ENCODE results near the gene DNAL1. TPM values are rescaled to one million over a fixed set of nuclear protein-coding genes. Genes with fewer than 3 reads are reported as not detected.
A peak's percentile ranks its signal among the peaks of the same experiment; 100 is the strongest.

The DNAL1 gene
- total RNA-seq, 1 experiment from 2014 or later, result 25.5 TPM

DNA sequence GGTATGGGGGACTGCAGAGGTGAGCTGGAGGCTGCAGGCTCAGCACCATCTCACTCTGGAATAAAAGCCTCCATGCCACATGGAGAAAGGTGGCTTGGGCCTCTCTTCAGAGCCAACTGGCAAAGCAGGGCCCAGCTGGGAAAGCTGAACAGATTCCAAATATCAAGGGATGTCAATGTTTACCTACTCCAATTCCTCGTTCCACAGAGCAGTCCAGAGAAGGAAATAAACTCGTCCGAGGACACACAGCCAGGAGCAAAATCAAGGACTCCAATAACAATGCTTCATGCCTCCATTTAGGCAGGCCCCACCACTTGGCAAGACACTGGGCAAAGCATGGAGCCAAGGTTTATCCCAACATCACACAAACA, 105.7 kb downstream of the DNAL1 start:
- Histone ChIP-seq H3K4me1 (replicated peaks; ENCODE audit: insufficient read depth) (peaks cover 82% of the 10 kb centered on the region), H3K4me3 (no peak overlapping the region), H3K4me2 (no peak overlapping the region), H3K9me3 (ENCODE audit: insufficient read depth, low read depth) (no peaks in the 10 kb centered on the region), H2AFZ (no peak overlapping the region), H3K27me3 (ENCODE audit: insufficient read depth, low read depth) (no peaks in the 10 kb centered on the region), H3K9me2 (ENCODE audit: insufficient read depth) (no peaks in the 10 kb centered on the region), H3K27ac (no peak overlapping the region), H3F3A (ENCODE audit: insufficient read depth, low read depth) (peaks cover 55% of the 10 kb centered on the region; the same call in 1 of the 2 replicates), H3K79me2 (ENCODE audit: low read depth) (peaks cover 100% of the 10 kb centered on the region), H3K36me3 (ENCODE audit: low read depth) (no peaks in the 10 kb centered on the region), H4K20me1 (ENCODE audit: insufficient read depth) (peaks cover 14% of the 10 kb centered on the region)
- ChIA-PET POLR2A (ENCODE audit: unreplicated experiment) (interaction anchor here (0.6 kb wide), 1 partner anchor 67 kb away, joined by 6 read pairs; no protein-coding TSS in a partner anchor), CTCF (interaction anchor here (0.6 to 1.0 kb wide), 2 partner anchors 9 to 21 kb away, joined by 3 to 4 read pairs; no protein-coding TSS in a partner anchor)
- no peak for DNase-seq
- TF ChIP-seq, protein P1, sequence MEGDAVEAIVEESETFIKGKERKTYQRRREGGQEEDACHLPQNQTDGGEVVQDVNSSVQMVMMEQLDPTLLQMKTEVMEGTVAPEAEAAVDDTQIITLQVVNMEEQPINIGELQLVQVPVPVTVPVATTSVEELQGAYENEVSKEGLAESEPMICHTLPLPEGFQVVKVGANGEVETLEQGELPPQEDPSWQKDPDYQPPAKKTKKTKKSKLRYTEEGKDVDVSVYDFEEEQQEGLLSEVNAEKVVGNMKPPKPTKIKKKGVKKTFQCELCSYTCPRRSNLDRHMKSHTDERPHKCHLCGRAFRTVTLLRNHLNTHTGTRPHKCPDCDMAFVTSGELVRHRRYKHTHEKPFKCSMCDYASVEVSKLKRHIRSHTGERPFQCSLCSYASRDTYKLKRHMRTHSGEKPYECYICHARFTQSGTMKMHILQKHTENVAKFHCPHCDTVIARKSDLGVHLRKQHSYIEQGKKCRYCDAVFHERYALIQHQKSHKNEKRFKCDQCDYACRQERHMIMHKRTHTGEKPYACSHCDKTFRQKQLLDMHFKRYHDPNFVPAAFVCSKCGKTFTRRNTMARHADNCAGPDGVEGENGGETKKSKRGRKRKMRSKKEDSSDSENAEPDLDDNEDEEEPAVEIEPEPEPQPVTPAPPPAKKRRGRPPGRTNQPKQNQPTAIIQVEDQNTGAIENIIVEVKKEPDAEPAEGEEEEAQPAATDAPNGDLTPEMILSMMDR (conservative IDR thresholded peaks at IDR 0.05), result no peak
- no peak for TF ChIP-seq EZH2 (IDR thresholded peaks at IDR 0.05; ENCODE audit: low read depth)
- intact Hi-C loops (cut with micrococcal nuclease; ENCODE audit: unreplicated experiment), result no loop called here
- BruUV-seq (replicated peaks), result no TSS peak

DNA sequence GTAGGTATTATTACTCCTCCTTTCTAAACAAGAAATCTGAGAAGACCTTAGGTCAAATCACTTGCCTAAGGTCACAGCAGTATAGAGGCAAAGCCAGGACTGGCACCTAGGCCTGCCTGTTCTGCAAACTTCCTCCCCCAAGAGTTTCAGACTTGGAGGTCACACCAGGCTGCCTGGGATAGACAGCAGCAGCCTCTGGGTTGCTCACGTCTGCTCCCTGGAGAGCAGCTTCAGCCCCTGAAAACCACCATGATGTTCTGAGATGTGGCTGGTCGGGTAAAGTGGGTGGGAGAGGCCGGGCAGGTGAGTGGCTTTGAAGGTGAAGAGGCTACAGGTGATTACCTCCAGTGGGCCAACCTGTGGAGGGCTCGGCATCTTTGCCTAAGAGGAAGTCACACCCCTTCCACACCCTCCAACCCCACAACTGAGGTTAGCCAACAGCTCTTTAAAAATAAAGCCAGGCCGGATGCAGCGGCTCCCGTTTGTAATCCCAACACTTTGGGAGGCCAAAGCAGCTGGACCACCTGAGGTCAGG, 106.4 kb downstream of the DNAL1 start:
- ChIA-PET CTCF (interaction anchor here (1.0 kb wide), 1 partner anchor 22 kb away, joined by 4 read pairs; no protein-coding TSS in a partner anchor), POLR2A (ENCODE audit: unreplicated experiment) (no interaction called here)
- Histone ChIP-seq H3K9me3 (ENCODE audit: insufficient read depth, low read depth) (no peaks in the 10 kb centered on the region), H3F3A (ENCODE audit: insufficient read depth, low read depth) (peaks cover 58% of the 10 kb centered on the region), H3K9me2 (ENCODE audit: insufficient read depth) (no peaks in the 10 kb centered on the region), H3K4me1 (replicated peaks; ENCODE audit: insufficient read depth) (peaks cover 82% of the 10 kb centered on the region), H3K36me3 (ENCODE audit: low read depth) (no peaks in the 10 kb centered on the region), H3K27ac (no peak overlapping the region), H2AFZ (no peak overlapping the region), H3K4me2 (no peak overlapping the region), H3K4me3 (no peak overlapping the region), H3K27me3 (ENCODE audit: insufficient read depth, low read depth) (no peaks in the 10 kb centered on the region), H4K20me1 (ENCODE audit: insufficient read depth) (peaks cover 14% of the 10 kb centered on the region), H3K79me2 (ENCODE audit: low read depth) (peaks cover 100% of the 10 kb centered on the region)
- DNase-seq, result no peak
- intact Hi-C loops (cut with micrococcal nuclease; ENCODE audit: unreplicated experiment), result no loop called here
- TF ChIP-seq, protein P1 (conservative IDR thresholded peaks at IDR 0.05), result no peak
- TF ChIP-seq EZH2 (IDR thresholded peaks at IDR 0.05; ENCODE audit: low read depth), result no peak
- no TSS peak for BruUV-seq (replicated peaks)

DNA sequence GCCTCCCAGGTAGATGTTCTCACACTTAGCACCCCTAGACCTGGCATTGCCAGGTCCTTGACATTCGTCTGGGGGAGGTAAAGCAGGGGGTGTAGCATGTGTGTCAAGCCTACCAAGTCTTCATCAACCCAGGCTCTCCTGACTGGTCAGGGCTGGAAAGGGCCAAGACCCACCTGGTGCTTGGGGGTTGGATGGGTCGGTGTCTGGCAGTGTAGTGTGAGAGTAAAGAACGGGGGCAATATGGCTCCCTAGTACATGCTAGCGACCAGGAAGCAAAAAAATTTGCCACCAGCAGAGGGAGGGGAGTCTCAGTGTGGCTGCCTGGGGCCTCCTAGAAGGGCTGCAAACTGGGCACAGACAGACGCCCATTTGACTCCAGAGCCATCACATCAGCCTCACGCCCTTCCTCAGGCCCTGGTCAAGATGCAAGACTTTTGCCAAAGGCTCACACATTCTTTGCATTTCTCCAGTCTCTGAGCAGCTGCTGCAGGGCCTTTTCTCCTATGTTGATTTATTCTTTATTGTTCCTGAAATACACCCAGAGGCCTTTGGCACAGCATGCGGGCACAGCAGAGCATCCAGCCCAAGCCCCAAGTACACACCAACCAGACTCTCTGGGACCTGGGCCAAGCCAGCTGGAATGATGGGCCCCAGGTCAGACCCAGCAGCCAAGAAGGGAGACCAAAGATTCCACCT, 107.7 kb downstream of the DNAL1 start:
- CTCF ChIA-PET, result no interaction called here
- intact Hi-C loops (cut with micrococcal nuclease; ENCODE audit: unreplicated experiment), result no loop called here

More for the DNA sequence above, 107.7 kb downstream of the DNAL1 start:
- no peak for TF ChIP-seq EZH2 (IDR thresholded peaks at IDR 0.05; ENCODE audit: low read depth)
- TF ChIP-seq, protein P1 (conservative IDR thresholded peaks at IDR 0.05), result no peak
- POLR2A ChIA-PET (ENCODE audit: unreplicated experiment), result no interaction called here
- Histone ChIP-seq H3K27ac (peak overlapping the region; percentile 30; the same call in 1 of the 2 replicates), H3F3A (ENCODE audit: insufficient read depth, low read depth) (peaks cover 64% of the 10 kb centered on the region), H4K20me1 (ENCODE audit: insufficient read depth) (peaks cover 8% of the 10 kb centered on the region), H3K27me3 (ENCODE audit: insufficient read depth, low read depth) (no peaks in the 10 kb centered on the region), H2AFZ (no peak overlapping the region), H3K36me3 (ENCODE audit: low read depth) (no peaks in the 10 kb centered on the region), H3K4me2 (peak overlapping the region; percentile 96), H3K4me1 (replicated peaks; ENCODE audit: insufficient read depth) (peaks cover 82% of the 10 kb centered on the region), H3K4me3 (no peak overlapping the region), H3K79me2 (ENCODE audit: low read depth) (peaks cover 96% of the 10 kb centered on the region), H3K9me2 (ENCODE audit: insufficient read depth) (no peaks in the 10 kb centered on the region), H3K9me3 (ENCODE audit: insufficient read depth, low read depth) (no peaks in the 10 kb centered on the region)
- peak; percentile 86 to 90 for DNase-seq
- BruUV-seq (replicated peaks), result no TSS peak

Other genes starting within 250 kb of the DNAL1 start
- gene NUMB, start 186.4 kb upstream of the DNAL1 start, total RNA-seq (2021), result 59.2 and 64.5 TPM in 2 replicates
- 9.9 and 10.8 TPM in 2 replicates for gene RIOX1, start 154.1 kb upstream of the DNAL1 start, total RNA-seq (2021)
- gene ACOT1, start 107.8 kb upstream of the DNAL1 start, total RNA-seq (2021), result 2.2 and 3.6 TPM in 2 replicates
- gene HEATR4, start 86.0 kb upstream of the DNAL1 start, total RNA-seq (2021), result 0.18 and 0.59 TPM in 2 replicates
- 7.2 and 11.1 TPM in 2 replicates for gene ACOT2, start 75.8 kb upstream of the DNAL1 start, total RNA-seq (2021)
- gene ACOT4, start 53.1 kb upstream of the DNAL1 start, total RNA-seq (2021), result 3.5 and 4.9 TPM in 2 replicates
- not detected in 2 replicates for gene ACOT6, start 32.5 kb upstream of the DNAL1 start, total RNA-seq (2021)
- 13.6 and 16.8 TPM in 2 replicates for gene PNMA1, start 69.4 kb downstream of the DNAL1 start, total RNA-seq (2021)
- 19.5 and 21.8 TPM in 2 replicates for gene PTGR2, start 206.8 kb downstream of the DNAL1 start, total RNA-seq (2021)
- 38.6 and 40.2 TPM in 2 replicates for gene ZNF410, start 241.9 kb downstream of the DNAL1 start, total RNA-seq (2021)

Measured in PC-9 (cell line).